Stimulated activated CD8-positive, alpha-beta memory T cell treated with anti-CD3 and anti-CD28 coated beads, Interleukin-12 subunit alpha, Interleukin-12 subunit beta, amount 100 ng/mL, for 1 hour (primary cell): Measurements from ENCODE around the gene CCHCR1.
"Not testable (repeated sequence)": the region's sequence is repeated elsewhere in the genome, so short reads cannot be mapped to it uniquely, and the experiment has no call there.

Experiments
- DNase-seq: peaks from one replicate; pipeline ENCODE4 v3.0.0-alpha.2; 2020; ENCODE audit warnings: low read depth

Gene CCHCR1

DNA sequence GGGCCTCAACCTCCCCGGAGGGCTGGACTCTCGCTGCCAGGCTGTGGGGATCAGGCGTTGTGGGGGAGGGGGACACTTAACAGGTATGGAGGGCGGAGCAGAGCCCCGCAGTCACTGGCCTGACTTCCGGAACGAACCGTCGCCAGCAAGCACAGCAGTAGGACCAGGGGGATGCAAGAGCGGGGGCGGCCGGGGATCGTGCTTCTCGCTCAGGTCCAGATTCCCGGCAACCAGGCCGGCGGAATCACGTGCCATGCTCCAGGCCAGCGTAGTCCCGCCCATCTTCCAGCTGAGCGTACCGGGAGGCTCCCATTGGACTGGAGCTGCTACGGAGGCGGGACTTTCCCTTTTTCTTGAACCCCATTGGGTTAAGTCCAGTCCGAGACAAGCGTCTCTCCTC is 22.9 kb upstream of the CCHCR1 start:
- peak; percentile 35 for DNase-seq

DNA sequence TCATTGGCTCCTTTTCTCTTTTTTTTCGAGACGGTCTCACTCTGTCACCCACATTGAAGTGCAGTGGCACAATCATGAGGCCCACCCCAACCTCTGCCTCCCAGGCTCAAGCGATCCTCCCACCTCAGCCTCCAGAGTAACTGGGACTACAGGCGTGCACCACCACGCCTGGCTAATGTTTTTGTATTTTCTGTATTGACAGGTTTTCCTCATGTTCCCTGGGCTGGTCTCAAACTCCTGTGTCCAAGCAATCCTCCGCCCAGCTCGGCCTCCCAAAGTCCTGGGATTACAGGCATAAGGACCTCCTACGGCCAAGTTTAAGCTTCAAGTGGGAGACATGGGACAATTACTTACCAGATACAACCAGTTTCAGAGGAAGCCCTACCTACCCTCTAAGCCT is 22.3 kb upstream of the CCHCR1 start:
- DNase-seq, result no peak

DNA sequence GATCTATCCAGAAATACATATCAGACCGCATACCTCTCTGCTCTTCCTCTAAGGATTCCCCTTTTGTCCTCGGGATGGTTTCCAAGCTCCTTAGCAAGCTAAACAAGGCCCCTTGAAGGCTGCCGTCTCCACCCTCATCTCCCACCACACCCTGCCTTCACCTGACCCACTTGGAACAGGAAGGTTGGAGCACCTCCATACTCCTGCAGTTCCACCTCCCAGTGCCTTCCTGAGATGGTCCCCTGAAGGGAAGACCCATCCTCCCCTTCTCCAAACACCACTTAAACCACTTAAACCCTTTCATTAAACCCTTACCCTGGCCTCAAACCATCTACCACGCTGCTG is 21.4 kb upstream of the CCHCR1 start:
- no peak for DNase-seq

DNA sequence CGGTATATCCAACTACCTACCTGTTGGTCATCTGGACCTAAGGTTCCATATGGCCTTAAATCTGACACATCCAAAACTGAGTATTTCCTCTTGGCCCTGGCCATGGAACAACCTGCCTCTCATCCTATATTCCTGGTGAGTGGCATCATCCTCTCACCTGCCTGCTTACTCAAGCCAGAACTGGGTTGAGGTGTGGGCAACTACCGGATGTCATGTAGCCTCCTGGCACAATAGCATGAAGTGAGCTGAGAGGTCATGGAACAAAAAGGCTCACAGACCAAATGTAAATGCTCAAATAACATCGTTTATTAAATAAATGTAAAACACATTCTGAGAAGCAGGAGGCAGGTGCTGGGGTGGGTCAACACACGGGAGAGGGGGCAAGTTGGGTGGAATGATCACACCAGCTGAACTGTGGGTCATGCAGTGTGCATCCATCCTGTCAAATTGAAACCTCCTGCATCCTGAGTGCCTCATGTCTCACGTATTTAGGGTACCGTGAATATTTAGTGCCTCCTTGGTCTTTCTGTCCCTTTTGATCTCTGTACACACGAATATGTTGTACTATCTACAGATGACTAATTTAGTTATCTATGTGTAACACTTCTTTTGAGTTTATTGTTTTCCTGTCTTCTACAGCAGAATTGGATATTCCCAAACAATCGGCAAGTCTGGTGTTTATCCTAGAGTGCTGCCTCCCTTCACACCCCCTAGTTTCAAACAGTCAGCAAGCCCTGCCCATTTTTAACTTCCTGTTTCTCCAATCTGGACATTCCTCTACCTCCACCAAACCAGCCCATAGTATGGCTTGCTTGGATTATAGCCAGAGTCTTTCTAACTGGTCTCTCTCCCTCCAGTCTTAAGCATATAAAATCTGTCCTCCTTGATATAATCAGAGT is 20.8 kb upstream of the CCHCR1 start:
- DNase-seq, result no peak

DNA sequence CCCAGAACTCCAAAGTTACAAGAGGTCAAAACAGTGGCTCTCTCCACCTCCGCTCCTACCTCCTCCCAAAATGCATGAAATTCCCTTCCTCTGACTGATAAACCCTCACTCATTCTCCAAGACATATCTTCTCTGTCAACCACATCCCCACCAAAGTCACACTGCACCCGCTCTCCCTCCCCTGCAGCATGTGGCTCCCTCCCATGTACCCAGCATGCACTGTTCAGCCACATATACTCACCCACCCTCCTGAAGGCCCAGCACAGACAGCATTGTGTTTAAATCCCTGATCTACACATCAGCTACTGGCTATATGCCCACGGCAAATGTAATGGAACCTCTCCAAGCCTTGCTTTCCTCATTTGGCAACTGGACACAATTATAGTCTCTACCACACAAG is 18.4 kb upstream of the CCHCR1 start:
- no peak for DNase-seq

DNA sequence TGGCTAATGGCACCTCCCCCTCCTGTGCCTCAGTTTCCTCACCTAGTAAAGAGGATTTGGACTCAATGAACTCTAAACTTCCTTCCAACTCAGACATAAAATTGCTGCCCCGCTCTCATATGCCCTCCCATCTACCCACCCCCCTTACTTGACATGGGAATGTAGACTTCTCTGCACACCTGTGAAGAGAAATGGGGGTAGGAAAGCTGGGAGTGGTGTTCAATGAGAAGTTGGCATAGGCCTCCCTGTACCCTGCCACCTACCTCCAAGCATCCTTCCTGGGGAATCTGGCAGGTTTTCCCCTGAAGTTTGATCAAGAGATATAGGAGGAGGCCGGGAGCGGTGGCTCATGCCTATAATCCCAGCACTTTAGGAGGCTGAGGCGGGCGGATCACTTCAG is 16.8 kb upstream of the CCHCR1 start:
- DNase-seq, result no peak

DNA sequence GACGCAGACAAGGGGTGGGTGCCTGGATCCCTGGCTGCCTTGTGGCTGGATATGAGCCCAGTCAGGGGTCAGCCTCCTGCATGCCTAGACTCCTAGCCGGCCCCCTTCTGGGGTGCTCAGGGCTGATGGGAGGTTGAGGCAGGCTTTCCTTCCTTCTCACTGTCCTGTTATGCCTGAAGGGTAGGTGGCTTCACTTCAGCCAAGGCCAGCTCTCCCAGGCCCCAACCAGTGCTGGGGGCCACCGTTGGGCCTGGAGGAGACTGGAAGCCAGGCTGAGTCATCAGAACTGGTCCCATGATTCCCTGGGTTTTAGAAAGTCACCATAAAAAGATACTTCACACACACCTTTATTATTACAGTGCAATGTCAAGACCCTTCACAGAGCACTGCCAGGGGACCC is 15.8 kb upstream of the CCHCR1 start:
- no peak for DNase-seq

DNA sequence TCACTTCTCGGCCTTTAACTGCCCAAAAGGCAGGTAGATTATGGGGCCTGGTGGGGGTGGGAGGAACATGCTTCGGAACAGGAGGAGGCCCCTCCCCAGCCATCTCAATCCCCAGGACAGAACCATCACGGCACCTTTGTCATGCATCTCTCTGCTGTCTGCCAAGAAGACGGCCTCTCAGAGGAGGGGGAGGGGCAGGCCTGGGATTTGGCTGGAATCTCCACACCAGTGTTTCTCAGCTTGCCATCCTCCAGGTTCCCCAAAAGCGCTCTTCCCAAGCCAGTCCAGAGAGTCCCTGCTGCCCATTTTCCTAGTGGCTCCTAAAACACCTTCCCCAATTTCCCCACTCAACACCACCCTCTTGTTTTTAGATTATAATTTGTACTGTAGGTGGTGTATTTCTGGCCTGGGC is 15.4 kb upstream of the CCHCR1 start:
- no peak for DNase-seq

DNA sequence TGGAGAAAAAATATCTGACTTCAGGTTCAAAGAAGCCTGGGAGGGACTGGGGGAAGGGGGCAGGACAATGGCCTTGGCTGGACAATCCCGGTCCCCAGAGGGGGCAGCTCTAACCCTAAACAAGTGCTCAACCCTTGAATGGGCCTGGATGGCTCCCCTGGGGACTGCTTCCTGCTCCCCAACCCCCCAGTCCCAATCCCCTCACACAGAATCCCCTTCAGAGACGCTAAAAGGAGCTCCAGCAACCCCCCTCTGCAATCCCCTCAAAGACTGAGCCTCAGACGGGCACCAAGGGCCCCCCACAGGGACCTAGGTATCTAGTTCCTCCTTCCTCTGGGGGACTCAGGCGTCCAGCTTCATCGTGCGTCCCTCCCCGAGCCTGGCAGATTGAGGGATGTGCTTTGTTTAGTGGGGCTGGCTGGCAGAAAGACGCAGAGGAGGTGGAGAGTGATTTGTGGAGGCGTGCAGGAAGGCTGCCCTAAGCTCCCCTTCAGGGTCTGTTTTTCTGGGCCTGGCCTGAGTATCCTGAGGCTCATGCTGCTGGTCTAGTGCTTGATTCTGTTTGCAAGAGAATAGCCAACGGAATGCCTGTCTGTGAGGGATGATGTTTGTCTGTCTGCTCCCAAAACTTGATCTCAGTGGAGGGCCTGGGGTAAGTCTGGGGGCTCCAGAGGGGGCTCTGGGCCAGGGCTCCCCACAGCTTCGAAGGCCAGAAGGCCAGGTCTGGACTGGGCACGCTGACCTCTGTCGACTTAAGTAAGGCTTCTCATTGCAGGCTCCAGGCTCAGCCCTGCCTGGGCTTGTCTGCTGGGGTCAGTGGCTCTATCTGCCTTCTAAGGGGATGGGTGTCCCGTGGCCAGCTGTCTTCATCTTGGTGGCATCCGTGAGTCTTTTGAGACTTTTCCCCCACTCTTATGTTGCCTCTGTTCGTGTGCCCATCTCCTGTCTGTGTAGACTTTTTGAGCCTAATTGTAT is 14.6 kb upstream of the CCHCR1 start:
- no peak for DNase-seq

DNA sequence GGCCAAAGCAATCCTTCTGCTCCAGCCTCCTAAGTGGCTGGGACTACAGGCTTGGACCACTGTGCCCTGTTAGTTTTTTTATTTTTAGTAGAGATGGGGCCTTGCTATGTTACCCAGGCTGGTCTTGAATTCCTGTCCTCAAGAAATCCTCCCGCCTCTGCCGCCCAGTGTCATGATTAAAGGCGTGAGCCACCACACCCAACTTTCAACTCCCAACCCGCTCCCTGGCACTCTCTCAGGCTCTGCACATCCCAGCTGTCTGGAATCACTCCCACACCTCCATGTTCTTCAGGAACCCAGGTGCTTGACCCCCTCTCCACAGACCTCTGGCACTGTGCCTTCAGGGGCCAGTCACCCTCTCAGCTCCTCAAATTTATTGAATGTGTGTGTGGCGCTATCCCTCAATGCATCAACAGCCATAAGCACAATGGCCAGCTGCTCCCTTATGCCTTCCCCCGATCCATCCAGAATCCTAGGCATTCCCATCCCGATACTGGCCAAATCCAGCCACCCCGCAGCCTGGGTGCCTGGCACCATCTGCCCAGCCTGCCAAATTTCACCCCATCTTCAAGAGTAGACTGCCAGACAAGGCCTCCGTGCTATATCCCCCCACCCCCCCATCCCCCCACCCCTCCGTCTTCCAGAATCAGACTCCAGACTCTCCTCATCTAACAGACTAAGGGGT is 13.5 kb upstream of the CCHCR1 start:
- DNase-seq, result no peak

DNA sequence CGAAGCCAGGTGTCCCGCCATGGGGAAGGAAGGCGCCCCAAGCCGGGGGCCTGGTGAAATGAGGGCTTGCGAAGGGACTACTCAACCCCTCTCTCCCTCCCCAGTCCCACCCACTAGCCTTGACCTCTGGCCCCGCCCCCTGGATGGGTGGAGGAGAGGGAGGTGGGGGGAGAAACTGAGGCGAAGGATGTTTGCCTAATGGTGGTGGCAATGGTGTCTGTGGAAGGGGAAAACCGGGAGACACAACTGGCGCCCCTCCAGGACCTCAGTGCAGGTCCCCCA is 12.9 kb upstream of the CCHCR1 start, which contains the start of gene POU5F1:
POU5F1 (minus strand) TSS at position 83 of the 282 bp plus-strand sequence; CDS start at position 21, 62 bp downstream.
- no peak for DNase-seq

DNA sequence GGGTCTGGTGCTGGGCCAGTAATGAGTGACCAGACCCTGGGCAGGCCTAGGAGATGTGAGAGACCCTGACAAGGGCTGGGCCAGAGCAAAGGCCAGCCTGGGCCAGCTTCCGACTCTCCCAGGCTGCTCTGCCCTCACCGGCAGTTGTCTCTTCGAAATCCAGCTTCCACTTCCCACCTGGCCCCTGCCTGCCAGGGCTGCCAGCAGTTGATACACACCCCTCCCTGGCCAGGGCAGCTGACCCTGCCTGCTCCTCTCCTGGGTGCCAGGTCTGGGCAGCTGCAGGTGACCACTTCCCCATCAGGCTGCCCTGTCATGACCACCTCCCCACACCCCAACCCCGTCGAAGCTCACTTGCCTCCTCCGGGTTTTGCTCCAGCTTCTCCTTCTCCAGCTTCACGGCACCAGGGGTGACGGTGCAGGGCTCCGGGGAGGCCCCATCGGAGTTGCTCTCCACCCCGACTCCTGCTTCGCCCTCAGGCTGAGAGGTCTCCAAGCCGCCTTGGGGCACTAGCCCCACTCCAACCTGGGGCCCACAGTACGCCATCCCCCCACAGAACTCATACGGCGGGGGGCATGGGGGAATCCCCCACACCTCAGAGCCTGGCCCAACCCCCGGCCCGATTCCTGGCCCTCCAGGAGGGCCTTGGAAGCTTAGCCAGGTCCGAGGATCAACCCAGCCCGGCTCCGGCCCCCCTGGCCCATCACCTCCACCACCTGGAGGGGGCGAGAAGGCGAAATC is 12.4 kb upstream of the CCHCR1 start:
- DNase-seq, result not testable (repeated sequence)

DNA sequence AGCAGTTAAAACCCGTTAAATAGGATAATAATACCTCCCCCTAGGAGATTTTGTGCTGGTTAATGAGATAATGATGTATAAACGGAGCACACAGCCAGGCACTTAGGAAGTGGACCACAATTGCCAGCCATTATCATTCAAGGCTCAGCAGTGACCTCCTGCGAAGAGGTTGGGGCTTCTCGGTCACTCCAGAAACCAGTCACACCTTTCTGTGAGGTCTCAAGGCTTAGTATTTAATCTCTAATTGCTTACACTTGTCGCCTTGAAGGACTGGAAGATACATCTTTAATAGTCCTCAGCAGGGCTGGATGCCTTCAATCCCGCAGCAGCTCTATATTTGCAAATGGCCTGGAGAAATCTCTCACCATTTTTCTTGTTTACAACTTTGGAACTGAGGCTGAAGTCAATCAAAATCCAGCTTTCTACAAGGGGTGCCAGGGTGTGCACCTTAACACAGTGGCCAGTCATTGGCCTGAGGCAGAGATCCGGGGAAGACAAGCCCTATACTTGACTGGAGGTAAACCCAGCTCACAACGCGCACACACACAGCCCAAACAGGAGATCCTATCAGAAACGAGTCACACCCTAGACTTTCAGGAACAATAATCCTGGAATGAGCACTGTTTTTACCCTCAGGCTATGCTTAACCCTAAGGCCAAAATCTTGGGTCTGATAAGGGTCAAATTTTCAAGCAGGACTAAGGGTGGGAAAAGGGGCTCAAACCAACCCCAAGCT is 11.7 kb upstream of the CCHCR1 start:
- DNase-seq, result no peak

DNA sequence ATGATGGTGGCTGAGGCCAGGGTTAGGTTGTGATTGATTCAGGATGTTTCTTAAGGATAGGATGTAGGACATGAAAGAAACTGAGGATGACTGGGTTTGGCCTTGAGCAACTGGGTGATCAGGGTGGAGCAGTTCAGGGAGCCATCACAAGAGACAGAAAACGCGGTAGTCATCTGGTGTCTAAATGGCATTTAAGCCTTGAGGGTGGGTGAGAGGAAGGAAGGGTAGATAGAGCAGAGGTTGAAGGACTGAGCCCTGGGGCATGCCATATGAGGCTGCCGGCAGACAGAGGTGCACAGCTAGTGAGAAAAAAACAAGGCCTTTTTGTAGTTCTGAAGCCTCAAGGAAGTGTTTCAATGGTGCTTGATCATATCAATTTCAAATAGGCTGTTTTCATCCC is 11.0 kb upstream of the CCHCR1 start:
- DNase-seq, result no peak

DNA sequence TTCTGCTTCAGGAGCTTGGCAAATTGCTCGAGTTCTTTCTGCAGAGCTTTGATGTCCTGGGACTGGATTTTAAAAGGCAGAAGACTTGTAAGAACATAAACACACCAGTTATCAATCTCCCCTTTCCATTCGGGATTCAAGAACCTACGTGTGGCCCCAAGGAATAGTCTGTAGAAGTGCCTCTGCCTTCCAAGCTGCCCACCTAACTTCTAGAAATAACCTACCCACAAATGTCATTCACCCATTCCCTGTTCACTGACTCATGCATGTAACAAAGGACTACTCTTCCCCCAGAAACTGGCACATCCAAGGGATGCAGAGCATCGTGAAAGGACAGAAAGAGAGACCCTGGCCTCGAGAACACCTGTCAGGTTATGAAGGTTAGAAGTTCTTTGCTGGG is 8.4 kb upstream of the CCHCR1 start:
- DNase-seq, result no peak

DNA sequence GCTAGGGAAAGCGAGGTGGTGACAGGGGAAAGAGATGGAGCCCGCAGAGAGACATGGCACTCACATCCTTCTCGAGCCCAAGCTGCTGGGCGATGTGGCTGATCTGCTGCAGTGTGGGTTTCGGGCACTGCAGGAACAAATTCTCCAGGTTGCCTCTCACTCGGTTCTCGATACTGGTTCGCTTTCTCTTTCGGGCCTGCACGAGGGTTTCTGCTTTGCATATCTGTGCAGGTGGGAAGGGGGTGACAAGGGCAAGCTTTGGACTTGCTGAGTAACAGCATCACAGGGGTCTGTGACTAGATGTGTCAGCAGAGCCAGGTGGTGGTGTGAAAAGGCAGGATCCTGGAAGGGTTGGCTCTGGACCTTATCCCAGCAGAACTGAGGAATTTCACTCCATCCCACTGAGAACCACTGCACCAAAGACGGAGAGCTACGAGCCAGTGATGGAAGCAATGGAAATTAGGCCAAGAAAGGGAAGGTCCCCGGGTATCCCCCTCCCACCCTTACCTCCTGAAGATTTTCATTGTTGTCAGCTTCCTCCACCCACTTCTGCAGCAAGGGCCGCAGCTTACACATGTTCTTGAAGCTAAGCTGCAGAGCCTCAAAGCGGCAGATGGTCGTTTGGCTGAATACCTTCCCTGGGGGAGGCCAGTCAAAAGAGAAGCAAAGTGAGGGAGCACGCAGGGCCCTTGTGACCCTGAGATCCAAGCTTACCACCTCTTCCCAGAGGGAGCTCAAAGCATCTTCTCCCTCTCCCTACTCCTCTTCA is 7.6 kb upstream of the CCHCR1 start:
- DNase-seq, result not testable (repeated sequence)

DNA sequence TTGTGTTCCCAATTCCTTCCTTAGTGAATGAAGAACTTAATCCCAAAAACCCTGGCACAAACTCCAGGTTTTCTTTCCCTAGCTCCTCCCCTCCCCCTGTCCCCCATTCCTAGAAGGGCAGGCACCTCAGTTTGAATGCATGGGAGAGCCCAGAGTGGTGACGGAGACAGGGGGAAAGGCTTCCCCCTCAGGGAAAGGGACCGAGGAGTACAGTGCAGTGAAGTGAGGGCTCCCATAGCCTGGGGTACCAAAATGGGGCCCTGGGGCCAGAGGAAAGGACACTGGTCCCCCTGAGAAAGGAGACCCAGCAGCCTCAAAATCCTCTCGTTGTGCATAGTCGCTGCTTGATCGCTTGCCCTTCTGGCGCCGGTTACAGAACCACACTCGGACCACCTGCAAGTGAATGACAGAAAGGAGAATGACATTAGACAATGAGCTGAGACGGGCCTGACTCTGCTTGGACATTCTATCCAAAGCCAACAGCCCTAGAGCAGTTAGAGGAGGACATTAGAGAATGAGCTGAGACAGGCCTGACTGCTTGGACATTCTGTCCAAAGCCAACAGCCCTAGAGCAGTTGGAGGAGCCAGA is 7.0 kb upstream of the CCHCR1 start:
- not testable (repeated sequence) for DNase-seq

DNA sequence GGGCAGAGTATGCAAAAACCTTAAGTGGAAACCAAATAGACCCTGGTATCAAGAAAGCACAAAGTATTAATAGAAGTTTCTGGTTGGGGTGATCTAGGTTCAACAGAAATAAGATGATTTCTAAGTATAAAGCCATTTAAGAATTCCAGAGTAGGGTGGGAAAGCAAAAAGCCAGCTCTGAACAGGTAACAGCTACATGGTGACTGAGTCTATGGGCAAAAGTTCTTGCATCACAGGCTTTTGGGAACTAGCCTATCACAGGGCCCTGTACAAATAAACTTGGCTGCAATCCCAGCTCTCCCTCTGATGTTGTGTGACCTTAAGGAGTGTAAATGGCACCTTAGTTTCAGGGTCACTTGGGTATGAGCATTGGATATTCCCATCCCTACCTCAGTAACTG is 6.3 kb upstream of the CCHCR1 start:
- DNase-seq, result no peak

DNA sequence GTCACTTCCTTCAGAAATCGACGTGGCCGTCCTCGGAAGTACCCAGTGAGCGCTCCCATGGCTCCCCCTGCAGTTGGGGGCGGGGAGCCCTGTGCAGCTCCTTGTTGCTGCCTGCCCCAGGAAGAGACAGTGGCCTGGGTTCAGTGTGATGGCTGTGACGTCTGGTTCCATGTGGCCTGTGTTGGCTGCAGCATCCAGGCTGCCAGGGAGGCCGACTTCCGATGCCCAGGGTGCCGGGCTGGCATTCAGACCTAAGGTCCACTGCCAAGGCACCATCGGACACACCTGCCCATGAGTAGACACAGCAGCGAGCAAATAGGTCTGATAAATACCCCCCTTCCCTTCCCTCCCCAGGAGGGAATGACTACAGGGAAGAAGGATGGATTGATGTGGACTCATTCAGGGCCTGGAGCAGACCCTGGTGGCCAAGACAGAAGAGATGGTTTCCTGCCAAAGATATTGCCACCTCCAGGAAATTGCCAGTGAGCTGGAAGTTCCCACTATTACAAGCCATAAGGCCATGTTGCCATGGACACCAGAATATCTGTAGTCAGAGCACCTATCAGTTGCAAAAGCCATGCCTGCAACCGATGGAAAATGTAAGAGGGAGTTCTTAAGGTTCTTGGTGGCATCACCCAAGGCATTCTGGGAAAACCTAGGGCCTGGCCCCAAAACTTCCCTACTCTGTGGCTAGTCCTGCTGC is 5.0 kb upstream of the CCHCR1 start:
- DNase-seq, result no peak
